H1 (cell line): ENCODE data around the gene ZBTB24. TPM values are rescaled to one million over a fixed set of nuclear protein-coding genes. Genes with fewer than 3 reads are reported as not detected.

Source experiments
- CBX8 ChIP-seq: fragments of 300-800, 300-1000 bp; sonication (generic); IDR thresholded peaks from 2 replicates; pipeline ENCODE4 v1.7.1; 2016; ENCODE audit warnings: low read depth, low read length, borderline replicate concordance
- EZH2 ChIP-seq: fragments of 200-600 bp; sonication (generic); IDR thresholded peaks from 2 replicates; pipeline ENCODE4 v1.7.1; 2012; ENCODE audit warnings: low read depth, mild to moderate bottlenecking, moderate library complexity, low read length, inconsistent platforms; ENCODE audit not compliant: severe bottlenecking
- JUN ChIP-seq: IDR thresholded peaks from 2 replicates; pipeline ENCODE4 v1.6.1; 2011; ENCODE audit warnings: low read depth, mild to moderate bottlenecking, improper control_type of control experiment, low read length
- KDM5A ChIP-seq: fragments of 200-600 bp; IDR thresholded peaks from 2 replicates; pipeline ENCODE4 v1.7.1; 2012; ENCODE audit warnings: mild to moderate bottlenecking, low read length, inconsistent platforms, mixed read lengths
- SIX5 ChIP-seq: IDR thresholded peaks from 2 replicates; pipeline ENCODE4 v1.6.1; 2011; ENCODE audit warnings: mild to moderate bottlenecking, low read depth, low read length
- SRF ChIP-seq: IDR thresholded peaks from 2 replicates; pipeline ENCODE4 v1.6.1; 2011; ENCODE audit warnings: mild to moderate bottlenecking, low read depth, low read length, moderate library complexity
- TEAD4 ChIP-seq: IDR thresholded peaks from 2 replicates; pipeline ENCODE4 v1.6.1; 2012; ENCODE audit warnings: low read depth, low read length, inconsistent platforms, mixed read lengths
- YY1 ChIP-seq: IDR thresholded peaks from 2 replicates; pipeline ENCODE4 v1.6.1; 2011; ENCODE audit warnings: low read depth, mild to moderate bottlenecking, low read length
- polyA plus RNA-seq, 7 experiments: library from polyadenylated mRNA; depleted of rRNA in 3 of 7; stranded (reverse) in 5 of 7; unstranded in 2 of 7; fragments of >200 nt in 5 of 7; fragments of 200-250 nt in 2 of 7; gene quantifications; 1 replicate in 5 of 7; 2 replicates in 1 of 7; 4 replicates in 1 of 7; pipeline versions ENCODE4 v1.2.1 to v1.2.3, GENCODE V29; 2011 to 2013; ENCODE audit warnings: missing spikeins in 2 of 7, mixed read lengths in 2 of 7
- total RNA-seq: library from RNA; stranded (reverse); fragmentation: NEBNext Ultra II Directional; extraction: Animal tissue kit (Norgen Biotek cat#: 25700); gene quantifications from 2 replicates; pipeline ENCODE4 v1.2.1, GENCODE V29; 2021
- TF ChIP-seq, protein P1 (sequence below): fragments of 300-600 bp; sonication (generic); IDR thresholded peaks from 2 replicates; pipeline ENCODE4 v1.7.1; 2012; ENCODE audit warnings: low read length, moderate library complexity, mild to moderate bottlenecking, inconsistent platforms; ENCODE audit not compliant: insufficient replicate concordance
- TF ChIP-seq, protein P2 (sequence below), 3 experiments: IDR thresholded peaks; 1 replicate in 2 of 3; 2 replicates in 1 of 3; pipeline versions ENCODE4 v1.5.1 to v1.6.1; 2011; ENCODE audit warnings: low read length in 3 of 3, mild to moderate bottlenecking in 3 of 3, inconsistent platforms in 2 of 3, low read depth in 1 of 3, moderate library complexity in 1 of 3; ENCODE audit not compliant: insufficient read depth in 1 of 3; ENCODE audit errors: control extremely low read depth in 1 of 3

Gene ZBTB24
- total and polyA plus RNA-seq, 2 of the 8 experiments (the other 6 are each of a cell fraction or from before 2014, with no cell fraction given), result 7.5 to 21.0 TPM

DNA sequence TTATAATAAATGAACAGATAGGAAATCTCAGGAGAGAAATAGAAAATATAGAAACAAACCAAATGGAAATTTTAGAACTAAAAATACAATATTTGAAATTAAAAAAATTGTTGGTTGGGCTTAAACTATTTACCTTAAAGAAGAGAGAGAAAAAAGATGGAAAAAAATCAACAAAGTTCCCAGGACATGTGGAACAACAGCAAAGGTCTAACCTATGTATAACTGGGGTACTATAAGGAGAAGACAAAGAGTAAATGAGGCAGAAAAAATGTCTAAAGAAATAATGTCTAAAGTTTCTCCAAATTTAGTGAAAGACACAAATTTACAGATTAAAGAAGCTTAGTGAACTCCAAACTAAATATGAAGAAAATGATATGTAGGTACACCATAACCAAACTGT lies 41.1 kb upstream of the ZBTB24 start (continued):
- TF ChIP-seq, protein P1, sequence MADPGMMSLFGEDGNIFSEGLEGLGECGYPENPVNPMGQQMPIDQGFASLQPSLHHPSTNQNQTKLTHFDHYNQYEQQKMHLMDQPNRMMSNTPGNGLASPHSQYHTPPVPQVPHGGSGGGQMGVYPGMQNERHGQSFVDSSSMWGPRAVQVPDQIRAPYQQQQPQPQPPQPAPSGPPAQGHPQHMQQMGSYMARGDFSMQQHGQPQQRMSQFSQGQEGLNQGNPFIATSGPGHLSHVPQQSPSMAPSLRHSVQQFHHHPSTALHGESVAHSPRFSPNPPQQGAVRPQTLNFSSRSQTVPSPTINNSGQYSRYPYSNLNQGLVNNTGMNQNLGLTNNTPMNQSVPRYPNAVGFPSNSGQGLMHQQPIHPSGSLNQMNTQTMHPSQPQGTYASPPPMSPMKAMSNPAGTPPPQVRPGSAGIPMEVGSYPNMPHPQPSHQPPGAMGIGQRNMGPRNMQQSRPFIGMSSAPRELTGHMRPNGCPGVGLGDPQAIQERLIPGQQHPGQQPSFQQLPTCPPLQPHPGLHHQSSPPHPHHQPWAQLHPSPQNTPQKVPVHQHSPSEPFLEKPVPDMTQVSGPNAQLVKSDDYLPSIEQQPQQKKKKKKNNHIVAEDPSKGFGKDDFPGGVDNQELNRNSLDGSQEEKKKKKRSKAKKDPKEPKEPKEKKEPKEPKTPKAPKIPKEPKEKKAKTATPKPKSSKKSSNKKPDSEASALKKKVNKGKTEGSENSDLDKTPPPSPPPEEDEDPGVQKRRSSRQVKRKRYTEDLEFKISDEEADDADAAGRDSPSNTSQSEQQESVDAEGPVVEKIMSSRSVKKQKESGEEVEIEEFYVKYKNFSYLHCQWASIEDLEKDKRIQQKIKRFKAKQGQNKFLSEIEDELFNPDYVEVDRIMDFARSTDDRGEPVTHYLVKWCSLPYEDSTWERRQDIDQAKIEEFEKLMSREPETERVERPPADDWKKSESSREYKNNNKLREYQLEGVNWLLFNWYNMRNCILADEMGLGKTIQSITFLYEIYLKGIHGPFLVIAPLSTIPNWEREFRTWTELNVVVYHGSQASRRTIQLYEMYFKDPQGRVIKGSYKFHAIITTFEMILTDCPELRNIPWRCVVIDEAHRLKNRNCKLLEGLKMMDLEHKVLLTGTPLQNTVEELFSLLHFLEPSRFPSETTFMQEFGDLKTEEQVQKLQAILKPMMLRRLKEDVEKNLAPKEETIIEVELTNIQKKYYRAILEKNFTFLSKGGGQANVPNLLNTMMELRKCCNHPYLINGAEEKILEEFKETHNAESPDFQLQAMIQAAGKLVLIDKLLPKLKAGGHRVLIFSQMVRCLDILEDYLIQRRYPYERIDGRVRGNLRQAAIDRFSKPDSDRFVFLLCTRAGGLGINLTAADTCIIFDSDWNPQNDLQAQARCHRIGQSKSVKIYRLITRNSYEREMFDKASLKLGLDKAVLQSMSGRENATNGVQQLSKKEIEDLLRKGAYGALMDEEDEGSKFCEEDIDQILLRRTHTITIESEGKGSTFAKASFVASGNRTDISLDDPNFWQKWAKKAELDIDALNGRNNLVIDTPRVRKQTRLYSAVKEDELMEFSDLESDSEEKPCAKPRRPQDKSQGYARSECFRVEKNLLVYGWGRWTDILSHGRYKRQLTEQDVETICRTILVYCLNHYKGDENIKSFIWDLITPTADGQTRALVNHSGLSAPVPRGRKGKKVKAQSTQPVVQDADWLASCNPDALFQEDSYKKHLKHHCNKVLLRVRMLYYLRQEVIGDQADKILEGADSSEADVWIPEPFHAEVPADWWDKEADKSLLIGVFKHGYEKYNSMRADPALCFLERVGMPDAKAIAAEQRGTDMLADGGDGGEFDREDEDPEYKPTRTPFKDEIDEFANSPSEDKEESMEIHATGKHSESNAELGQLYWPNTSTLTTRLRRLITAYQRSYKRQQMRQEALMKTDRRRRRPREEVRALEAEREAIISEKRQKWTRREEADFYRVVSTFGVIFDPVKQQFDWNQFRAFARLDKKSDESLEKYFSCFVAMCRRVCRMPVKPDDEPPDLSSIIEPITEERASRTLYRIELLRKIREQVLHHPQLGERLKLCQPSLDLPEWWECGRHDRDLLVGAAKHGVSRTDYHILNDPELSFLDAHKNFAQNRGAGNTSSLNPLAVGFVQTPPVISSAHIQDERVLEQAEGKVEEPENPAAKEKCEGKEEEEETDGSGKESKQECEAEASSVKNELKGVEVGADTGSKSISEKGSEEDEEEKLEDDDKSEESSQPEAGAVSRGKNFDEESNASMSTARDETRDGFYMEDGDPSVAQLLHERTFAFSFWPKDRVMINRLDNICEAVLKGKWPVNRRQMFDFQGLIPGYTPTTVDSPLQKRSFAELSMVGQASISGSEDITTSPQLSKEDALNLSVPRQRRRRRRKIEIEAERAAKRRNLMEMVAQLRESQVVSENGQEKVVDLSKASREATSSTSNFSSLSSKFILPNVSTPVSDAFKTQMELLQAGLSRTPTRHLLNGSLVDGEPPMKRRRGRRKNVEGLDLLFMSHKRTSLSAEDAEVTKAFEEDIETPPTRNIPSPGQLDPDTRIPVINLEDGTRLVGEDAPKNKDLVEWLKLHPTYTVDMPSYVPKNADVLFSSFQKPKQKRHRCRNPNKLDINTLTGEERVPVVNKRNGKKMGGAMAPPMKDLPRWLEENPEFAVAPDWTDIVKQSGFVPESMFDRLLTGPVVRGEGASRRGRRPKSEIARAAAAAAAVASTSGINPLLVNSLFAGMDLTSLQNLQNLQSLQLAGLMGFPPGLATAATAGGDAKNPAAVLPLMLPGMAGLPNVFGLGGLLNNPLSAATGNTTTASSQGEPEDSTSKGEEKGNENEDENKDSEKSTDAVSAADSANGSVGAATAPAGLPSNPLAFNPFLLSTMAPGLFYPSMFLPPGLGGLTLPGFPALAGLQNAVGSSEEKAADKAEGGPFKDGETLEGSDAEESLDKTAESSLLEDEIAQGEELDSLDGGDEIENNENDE, result no peak
- TF ChIP-seq SRF (no peak), KDM5A (no peak), YY1 (no peak), SIX5 (no peak), CBX8 (no peak), TEAD4 (no peak), EZH2 (no peak), JUN (no peak)
- TF ChIP-seq, protein P2, sequence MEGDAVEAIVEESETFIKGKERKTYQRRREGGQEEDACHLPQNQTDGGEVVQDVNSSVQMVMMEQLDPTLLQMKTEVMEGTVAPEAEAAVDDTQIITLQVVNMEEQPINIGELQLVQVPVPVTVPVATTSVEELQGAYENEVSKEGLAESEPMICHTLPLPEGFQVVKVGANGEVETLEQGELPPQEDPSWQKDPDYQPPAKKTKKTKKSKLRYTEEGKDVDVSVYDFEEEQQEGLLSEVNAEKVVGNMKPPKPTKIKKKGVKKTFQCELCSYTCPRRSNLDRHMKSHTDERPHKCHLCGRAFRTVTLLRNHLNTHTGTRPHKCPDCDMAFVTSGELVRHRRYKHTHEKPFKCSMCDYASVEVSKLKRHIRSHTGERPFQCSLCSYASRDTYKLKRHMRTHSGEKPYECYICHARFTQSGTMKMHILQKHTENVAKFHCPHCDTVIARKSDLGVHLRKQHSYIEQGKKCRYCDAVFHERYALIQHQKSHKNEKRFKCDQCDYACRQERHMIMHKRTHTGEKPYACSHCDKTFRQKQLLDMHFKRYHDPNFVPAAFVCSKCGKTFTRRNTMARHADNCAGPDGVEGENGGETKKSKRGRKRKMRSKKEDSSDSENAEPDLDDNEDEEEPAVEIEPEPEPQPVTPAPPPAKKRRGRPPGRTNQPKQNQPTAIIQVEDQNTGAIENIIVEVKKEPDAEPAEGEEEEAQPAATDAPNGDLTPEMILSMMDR (IDR thresholded peaks at IDR 0.05; ENCODE audit: control extremely low read depth in 1 of 3, insufficient read depth in 1 of 3, low read depth in 1 of 3, low read length in 3 of 3), result no peak
